Measurements from ENCODE around the gene NME4.
"Not testable (repeated sequence)": the region's sequence is repeated elsewhere in the genome, so short reads cannot be mapped to it uniquely, and the experiment has no call there.

NME4 gene

GRCh38 chr16:372302-372983 is 24.6 kb upstream of the NME4 start:
- Histone ChIP-seq H3K4me1 (ENCODE audit: control insufficient read depth, insufficient read depth, low read length) (peaks cover 12% of the 10 kb centered on the region; the same call in 1 of the 2 replicates), H3K27ac (ENCODE audit: low read depth, low read length) (no peak overlapping the region), H3K36me3 (ENCODE audit: control insufficient read depth, insufficient read depth, low read length) (peaks cover 73% of the 10 kb centered on the region), H3K4me3 (ENCODE audit: low read depth, low read length) (no peak overlapping the region), H3K9me3 (ENCODE audit: control insufficient read depth, insufficient read depth, low read depth, low read length) (no peaks in the 10 kb centered on the region), H3K27me3 (ENCODE audit: control insufficient read depth, insufficient read depth, low read length) (no peaks in the 10 kb centered on the region), H3K9ac (ENCODE audit: low read length) (no peak overlapping the region)

GRCh38 chr16:373020-373598 is 23.9 kb upstream of the NME4 start:
- H3K9me3 ChIP-seq (ENCODE audit: control insufficient read depth, insufficient read depth, low read depth, low read length), result no peaks in the 10 kb centered on the region
- no peak overlapping the region for H3K27ac ChIP-seq (ENCODE audit: low read depth, low read length)
- no peak overlapping the region for H3K9ac ChIP-seq (ENCODE audit: low read length)
- H3K4me1 ChIP-seq (ENCODE audit: control insufficient read depth, insufficient read depth, low read length), result peaks cover 12% of the 10 kb centered on the region; the same call in 1 of the 2 replicates
- no peak overlapping the region for H3K4me3 ChIP-seq (ENCODE audit: low read depth, low read length)
- peaks cover 72% of the 10 kb centered on the region for H3K36me3 ChIP-seq (ENCODE audit: control insufficient read depth, insufficient read depth, low read length)
- no peaks in the 10 kb centered on the region for H3K27me3 ChIP-seq (ENCODE audit: control insufficient read depth, insufficient read depth, low read length)

- no peaks in the 10 kb centered on the region for H3K27me3 ChIP-seq (ENCODE audit: control insufficient read depth, insufficient read depth, low read length)
- no peak overlapping the region for H3K9ac ChIP-seq (ENCODE audit: low read length)
- no peaks in the 10 kb centered on the region for H3K9me3 ChIP-seq (ENCODE audit: control insufficient read depth, insufficient read depth, low read depth, low read length)
- H3K4me1 ChIP-seq (ENCODE audit: control insufficient read depth, insufficient read depth, low read length), result peaks cover 17% of the 10 kb centered on the region
- H3K4me3 ChIP-seq (ENCODE audit: low read depth, low read length), result no peak overlapping the region
- H3K36me3 ChIP-seq (ENCODE audit: control insufficient read depth, insufficient read depth, low read length), result peaks cover 63% of the 10 kb centered on the region
- H3K27ac ChIP-seq (ENCODE audit: low read depth, low read length), result no peak overlapping the region
These were observed 23.0 kb upstream of the NME4 start for GRCh38 chr16:373848-374615.

- Histone ChIP-seq H3K27me3 (ENCODE audit: control insufficient read depth, insufficient read depth, low read length) (no peaks in the 10 kb centered on the region), H3K9me3 (ENCODE audit: control insufficient read depth, insufficient read depth, low read depth, low read length) (no peaks in the 10 kb centered on the region), H3K4me3 (ENCODE audit: low read depth, low read length) (no peak overlapping the region), H3K36me3 (ENCODE audit: control insufficient read depth, insufficient read depth, low read length) (peaks cover 62% of the 10 kb centered on the region), H3K9ac (ENCODE audit: low read length) (no peak overlapping the region), H3K27ac (ENCODE audit: low read depth, low read length) (no peak overlapping the region), H3K4me1 (ENCODE audit: control insufficient read depth, insufficient read depth, low read length) (peaks cover 19% of the 10 kb centered on the region)
These were observed 22.4 kb upstream of the NME4 start for GRCh38 chr16:374616-374926.

GRCh38 chr16:375212-375611 is 21.8 kb upstream of the NME4 start:
- H3K27me3 ChIP-seq (ENCODE audit: control insufficient read depth, insufficient read depth, low read length), result no peaks in the 10 kb centered on the region
- H3K9ac ChIP-seq (ENCODE audit: low read length), result no peak overlapping the region
- H3K27ac ChIP-seq (ENCODE audit: low read depth, low read length), result no peak overlapping the region
- H3K4me3 ChIP-seq (ENCODE audit: low read depth, low read length), result no peak overlapping the region
- no peaks in the 10 kb centered on the region for H3K9me3 ChIP-seq (ENCODE audit: control insufficient read depth, insufficient read depth, low read depth, low read length)
- H3K36me3 ChIP-seq (ENCODE audit: control insufficient read depth, insufficient read depth, low read length), result peaks cover 62% of the 10 kb centered on the region
- peaks cover 21% of the 10 kb centered on the region for H3K4me1 ChIP-seq (ENCODE audit: control insufficient read depth, insufficient read depth, low read length)

GRCh38 chr16:375927-376816 is 20.8 kb upstream of the NME4 start:
- no peak overlapping the region for H3K4me3 ChIP-seq (ENCODE audit: low read depth, low read length)
- H3K9ac ChIP-seq (ENCODE audit: low read length), result no peak overlapping the region
- no peak overlapping the region for H3K27ac ChIP-seq (ENCODE audit: low read depth, low read length)
- no peaks in the 10 kb centered on the region for H3K27me3 ChIP-seq (ENCODE audit: control insufficient read depth, insufficient read depth, low read length)
- H3K4me1 ChIP-seq (ENCODE audit: control insufficient read depth, insufficient read depth, low read length), result peaks cover 15% of the 10 kb centered on the region
- H3K9me3 ChIP-seq (ENCODE audit: control insufficient read depth, insufficient read depth, low read depth, low read length), result no peaks in the 10 kb centered on the region
- peaks cover 62% of the 10 kb centered on the region for H3K36me3 ChIP-seq (ENCODE audit: control insufficient read depth, insufficient read depth, low read length)

GRCh38 chr16:376817-377418 is 20.1 kb upstream of the NME4 start:
- peaks cover 15% of the 10 kb centered on the region for H3K4me1 ChIP-seq (ENCODE audit: control insufficient read depth, insufficient read depth, low read length)
- H3K27ac ChIP-seq (ENCODE audit: low read depth, low read length), result no peak overlapping the region
- no peak overlapping the region for H3K4me3 ChIP-seq (ENCODE audit: low read depth, low read length)
- peaks cover 57% of the 10 kb centered on the region for H3K36me3 ChIP-seq (ENCODE audit: control insufficient read depth, insufficient read depth, low read length)
- H3K27me3 ChIP-seq (ENCODE audit: control insufficient read depth, insufficient read depth, low read length), result no peaks in the 10 kb centered on the region
- no peaks in the 10 kb centered on the region for H3K9me3 ChIP-seq (ENCODE audit: control insufficient read depth, insufficient read depth, low read depth, low read length)
- no peak overlapping the region for H3K9ac ChIP-seq (ENCODE audit: low read length)

GRCh38 chr16:377419-377951 is 19.5 kb upstream of the NME4 start:
- peaks cover 4% of the 10 kb centered on the region; the same call in 1 of the 2 replicates for H3K27me3 ChIP-seq (ENCODE audit: control insufficient read depth, insufficient read depth, low read length)
- H3K9ac ChIP-seq (ENCODE audit: low read length), result no peak overlapping the region
- peaks cover 51% of the 10 kb centered on the region for H3K36me3 ChIP-seq (ENCODE audit: control insufficient read depth, insufficient read depth, low read length)
- H3K27ac ChIP-seq (ENCODE audit: low read depth, low read length), result no peak overlapping the region
- no peak overlapping the region for H3K4me3 ChIP-seq (ENCODE audit: low read depth, low read length)
- H3K4me1 ChIP-seq (ENCODE audit: control insufficient read depth, insufficient read depth, low read length), result peaks cover 15% of the 10 kb centered on the region
- H3K9me3 ChIP-seq (ENCODE audit: control insufficient read depth, insufficient read depth, low read depth, low read length), result no peaks in the 10 kb centered on the region

GRCh38 chr16:378113-378820 is 18.7 kb upstream of the NME4 start:
- peaks cover 19% of the 10 kb centered on the region for H3K4me1 ChIP-seq (ENCODE audit: control insufficient read depth, insufficient read depth, low read length)
- H3K27ac ChIP-seq (ENCODE audit: low read depth, low read length); H3K9me3 ChIP-seq (ENCODE audit: control insufficient read depth, insufficient read depth, low read depth, low read length); H3K9ac ChIP-seq (ENCODE audit: low read length); H3K27me3 ChIP-seq (ENCODE audit: control insufficient read depth, insufficient read depth, low read length): not testable (repeated sequence)
- peak overlapping the region; percentile 10; the same call in 1 of the 2 replicates for H3K4me3 ChIP-seq (ENCODE audit: low read depth, low read length)
- peaks cover 44% of the 10 kb centered on the region for H3K36me3 ChIP-seq (ENCODE audit: control insufficient read depth, insufficient read depth, low read length)

- H3K27ac ChIP-seq (ENCODE audit: low read depth, low read length), result no peak overlapping the region
- H3K9me3 ChIP-seq (ENCODE audit: control insufficient read depth, insufficient read depth, low read depth, low read length), result no peaks in the 10 kb centered on the region
- H3K36me3 ChIP-seq (ENCODE audit: control insufficient read depth, insufficient read depth, low read length), result peaks cover 38% of the 10 kb centered on the region
- H3K4me1 ChIP-seq (ENCODE audit: control insufficient read depth, insufficient read depth, low read length), result peaks cover 23% of the 10 kb centered on the region
- H3K9ac ChIP-seq (ENCODE audit: low read length), result no peak overlapping the region
- H3K27me3 ChIP-seq (ENCODE audit: control insufficient read depth, insufficient read depth, low read length), result peaks cover 4% of the 10 kb centered on the region; the same call in 1 of the 2 replicates
- H3K4me3 ChIP-seq (ENCODE audit: low read depth, low read length), result peak overlapping the region; percentile 10; the same call in 1 of the 2 replicates
These were observed 18.2 kb upstream of the NME4 start for GRCh38 chr16:378821-379182.
